Smooth muscle cell (in vitro differentiated cells): ENCODE measurements around the gene ARMC7. TPM values are rescaled to one million over a fixed set of nuclear protein-coding genes. Genes with fewer than 3 reads are reported as not detected.
A peak's percentile ranks its signal among the peaks of the same experiment; 100 is the strongest.

Experiments used
- DNase-seq: peaks from one replicate; lab custom pipeline; 2025; ENCODE audit not compliant: unreplicated experiment; lab: John Stamatoyannopoulos, UW
- H2AFZ ChIP-seq: fragments of 200-600 bp; sonication (generic); 2 replicates; pipeline ENCODE4 v1.6.0; 2016; ENCODE audit warnings: antibody characterized with exemption, low read depth, mild to moderate bottlenecking
- H3F3A ChIP-seq: fragments of 200-600 bp; sonication (generic); 2 replicates; pipeline ENCODE4 v1.6.0; 2017; ENCODE audit warnings: antibody characterized with exemption, low read depth
- H3K27ac ChIP-seq: fragments of 200-600 bp; sonication (generic); 2 replicates; pipeline ENCODE4 v1.5.1; 2016; ENCODE audit warnings: low read depth, mild to moderate bottlenecking
- H3K27me3 ChIP-seq: fragments of 200-600 bp; sonication (generic); 2 replicates; pipeline ENCODE4 v1.6.1; 2016; ENCODE audit warnings: low read depth, mild to moderate bottlenecking
- H3K36me3 ChIP-seq: fragments of 200-600 bp; sonication (generic); 2 replicates; pipeline ENCODE4 v1.5.1; 2016; ENCODE audit warnings: low read depth
- H3K4me1 ChIP-seq: fragments of 200-600 bp; sonication (generic); 2 replicates; pipeline ENCODE4 v1.5.1; 2016; ENCODE audit warnings: low read depth
- H3K4me2 ChIP-seq: fragments of 200-600 bp; sonication (generic); 2 replicates; pipeline ENCODE4 v1.6.0; 2016; ENCODE audit warnings: mild to moderate bottlenecking
- H3K4me3 ChIP-seq: fragments of 200-600 bp; sonication (generic); 2 replicates; pipeline ENCODE4 v1.5.1; 2016; ENCODE audit warnings: mild to moderate bottlenecking
- H3K79me2 ChIP-seq: fragments of 200-600 bp; sonication (generic); 2 replicates; pipeline ENCODE4 v1.6.0; 2016; ENCODE audit warnings: low read depth, mild to moderate bottlenecking
- H3K9ac ChIP-seq: fragments of 200-600 bp; sonication (generic); 2 replicates; pipeline ENCODE4 v1.6.0; 2016; ENCODE audit warnings: low read depth
- H3K9me3 ChIP-seq: fragments of 200-600 bp; sonication (generic); replicated peaks from 2 replicates; pipeline ENCODE4 v1.5.1; 2016; ENCODE audit warnings: low read depth
- H4K20me1 ChIP-seq: fragments of 200-600 bp; sonication (generic); 2 replicates; pipeline ENCODE4 v1.6.0; 2016; ENCODE audit warnings: low read depth
- CTCF ChIP-seq: fragments of 200-600 bp; sonication (generic); IDR thresholded peaks from 2 replicates; pipeline ENCODE4 v1.5.1; 2017; ENCODE audit warnings: borderline replicate concordance, mild to moderate bottlenecking, antibody characterized with exemption; ENCODE audit not compliant: insufficient read depth, poor library complexity, severe bottlenecking
- WGBS: methylation state at CpG from one replicate; pipeline ENCODE4 v1.1.7; 2016; ENCODE audit warnings: low lambda C conversion rate; 5-methylcytosine and 5-hydroxymethylcytosine counted together
- polyA plus RNA-seq: library from polyadenylated mRNA; unstranded; fragments of >200 nt; fragmentation: Nextera tagmentation; extraction: Ambion mirVana; gene quantifications from 2 replicates; pipeline ENCODE4 v1.2.1, GENCODE V29; 2016
- total RNA-seq: library from RNA; depleted of rRNA; stranded (reverse); fragments of >200 nt; gene quantifications from 2 replicates; pipeline ENCODE4 v1.2.3, GENCODE V29; 2014

Gene ARMC7
- total and polyA plus RNA-seq, 2 experiments from 2014 or later = 1.8 to 6.8 TPM

GRCh38 chr17:75088465-75089417 is 21.0 kb upstream of the ARMC7 start:
- Histone ChIP-seq H3K4me1 (peaks cover 29% of the 10 kb centered on the region), H3K9me3 (no peaks in the 10 kb centered on the region), H3K9ac (peak overlapping the region; percentile 76), H3K4me3 (peak overlapping the region; percentile 87), H3F3A (peaks cover 22% of the 10 kb centered on the region), H3K36me3 (no peaks in the 10 kb centered on the region), H2AFZ (peak overlapping the region; percentile 91), H3K27ac (peak overlapping the region; percentile 87), H3K4me2 (peak overlapping the region; percentile 94), H3K27me3 (no peaks in the 10 kb centered on the region), H4K20me1 (peaks cover 9% of the 10 kb centered on the region), H3K79me2 (peaks cover 25% of the 10 kb centered on the region)
- DNase-seq = no peak
- no peak for TF ChIP-seq CTCF
- WGBS = 41% methylated on average over 11 of the region's 11 CpGs

DNA sequence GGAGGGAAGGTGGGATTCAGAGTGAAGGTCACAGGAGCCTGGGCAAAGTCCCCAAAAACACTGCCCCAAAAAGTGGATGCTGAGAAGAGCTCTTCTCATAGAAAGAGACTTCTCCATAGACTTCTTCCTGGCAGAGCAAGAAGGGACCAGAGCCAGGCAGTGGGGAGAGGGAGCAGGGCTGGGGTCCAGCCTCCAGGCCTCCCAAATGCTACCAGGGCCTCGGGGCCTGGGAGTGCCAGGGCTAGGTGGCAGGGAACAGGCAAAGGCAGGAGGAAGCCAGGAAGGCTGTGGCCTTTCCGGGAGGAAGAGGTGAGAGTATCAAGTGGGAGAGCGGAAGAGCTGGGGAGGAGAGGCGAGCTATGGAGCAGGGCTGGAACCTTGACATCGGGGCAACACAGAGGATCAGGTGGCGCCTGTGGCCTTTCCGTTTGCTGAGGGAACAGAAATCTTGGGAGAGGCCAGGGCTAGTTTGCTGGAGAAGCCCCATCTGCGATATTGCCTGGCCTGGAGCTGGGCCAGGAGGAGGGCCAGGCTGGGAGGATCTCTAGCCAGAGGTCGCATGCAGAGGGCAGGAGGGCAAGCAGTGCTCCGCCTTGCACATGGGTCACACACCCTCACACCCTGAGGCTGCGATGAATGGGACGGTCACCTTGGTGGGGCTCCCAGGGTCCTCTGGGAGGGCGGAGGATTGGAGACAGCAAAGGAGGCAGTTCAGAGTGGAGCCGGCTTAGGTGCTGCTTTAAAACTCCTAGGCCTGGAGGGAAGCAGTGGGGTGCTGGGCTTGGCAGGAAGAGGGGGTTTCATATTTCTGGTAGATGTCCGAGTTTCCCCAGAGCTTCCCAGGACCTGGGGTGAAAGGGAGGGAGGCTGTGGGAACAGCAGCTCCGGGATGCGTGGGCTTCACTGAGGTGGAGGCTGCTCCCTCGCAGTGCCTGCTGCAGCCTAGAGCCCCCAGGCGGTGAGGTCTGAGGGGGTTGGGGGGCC is 18.6 kb upstream of the ARMC7 start:
- Histone ChIP-seq H3K36me3 (no peaks in the 10 kb centered on the region), H3K27me3 (no peaks in the 10 kb centered on the region), H2AFZ (no peak overlapping the region), H3K27ac (no peak overlapping the region), H3K9ac (no peak overlapping the region), H3K4me2 (peak overlapping the region; percentile 45), H3K9me3 (no peaks in the 10 kb centered on the region), H3F3A (peaks cover 22% of the 10 kb centered on the region), H3K4me3 (no peak overlapping the region), H3K4me1 (peaks cover 29% of the 10 kb centered on the region), H4K20me1 (peaks cover 11% of the 10 kb centered on the region), H3K79me2 (peaks cover 25% of the 10 kb centered on the region)
- 69% methylated on average over 19 of the region's 19 CpGs for whole genome bisulfite sequencing
- DNase-seq = no peak
- TF ChIP-seq CTCF = no peak

DNA sequence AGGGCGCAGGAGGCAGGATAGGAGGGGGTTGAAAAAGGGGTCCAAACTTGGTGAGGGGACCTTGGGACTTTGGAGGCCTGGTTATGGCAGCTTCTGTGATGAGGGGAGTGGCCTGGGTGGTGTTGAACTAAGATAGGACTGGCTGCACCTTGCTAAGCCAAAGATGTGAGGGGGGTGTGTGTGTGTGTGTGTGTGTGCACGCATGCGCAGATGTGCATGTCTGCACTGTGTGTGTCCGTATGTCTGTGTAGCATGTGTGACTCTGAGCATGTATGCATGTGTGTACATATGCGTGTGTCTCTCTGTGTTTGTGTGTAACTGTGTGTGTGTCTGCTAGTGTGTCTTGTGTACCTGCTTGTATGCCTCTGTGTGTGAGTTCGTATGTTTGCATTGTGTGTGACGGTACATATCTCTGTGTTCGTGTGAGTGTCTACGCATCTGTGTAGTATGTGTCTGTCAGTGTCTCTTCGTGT is 17.9 kb upstream of the ARMC7 start:
- no peak for TF ChIP-seq CTCF
- H3K4me1 ChIP-seq = peaks cover 29% of the 10 kb centered on the region

More for the DNA sequence above, 17.9 kb upstream of the ARMC7 start:
- H3F3A ChIP-seq = peaks cover 22% of the 10 kb centered on the region
- DNase-seq = no peak
- peaks cover 25% of the 10 kb centered on the region for H3K79me2 ChIP-seq
- H3K9ac ChIP-seq = no peak overlapping the region
- H3K27me3 ChIP-seq = no peaks in the 10 kb centered on the region
- no peak overlapping the region for H2AFZ ChIP-seq
- H3K27ac ChIP-seq = peak overlapping the region; percentile 60
- no peak overlapping the region for H3K4me3 ChIP-seq
- H3K4me2 ChIP-seq = peak overlapping the region; percentile 45
- 92% methylated on average over 10 of the region's 10 CpGs for WGBS
- peaks cover 11% of the 10 kb centered on the region for H4K20me1 ChIP-seq
- no peaks in the 10 kb centered on the region for H3K36me3 ChIP-seq
- no peaks in the 10 kb centered on the region for H3K9me3 ChIP-seq
